Parathyroid adenoma (tissue), 2 donors: ENCODE results near the gene NANOS3.

Experiments
- H2AFZ ChIP-seq: fragments of 300-600 bp; sonication (generic); one replicate; pipeline ENCODE4 v1.7.0; 2017; ENCODE audit warnings: antibody characterized with exemption, mild to moderate bottlenecking
- H3K27ac ChIP-seq: fragments of 300-600 bp; sonication (generic); one replicate; pipeline ENCODE4 v1.7.0; 2017
- H3K27me3 ChIP-seq: fragments of 300-600 bp; sonication (generic); one replicate; pipeline ENCODE4 v1.7.0; 2017; ENCODE audit warnings: low read length; ENCODE audit not compliant: control insufficient read depth, insufficient read depth
- H3K36me3 ChIP-seq: fragments of 300-600 bp; sonication (generic); one replicate; pipeline ENCODE4 v1.7.0; 2017; ENCODE audit warnings: low read length; ENCODE audit not compliant: control insufficient read depth, insufficient read depth
- H3K4me1 ChIP-seq: fragments of 300-600 bp; sonication (generic); one replicate; pipeline ENCODE4 v1.7.0; 2017; ENCODE audit warnings: control low read depth
- H3K4me2 ChIP-seq: fragments of 300-600 bp; sonication (generic); one replicate; pipeline ENCODE4 v1.7.0; 2017; ENCODE audit warnings: low read length
- H3K4me3 ChIP-seq: fragments of 300-600 bp; sonication (generic); one replicate; pipeline ENCODE4 v1.7.0; 2017; ENCODE audit warnings: low read depth, low read length
- H3K79me2 ChIP-seq: fragments of 300-600 bp; sonication (generic); one replicate; pipeline ENCODE4 v1.7.0; 2017; ENCODE audit warnings: control low read depth
- H3K9ac ChIP-seq: fragments of 300-600 bp; sonication (generic); one replicate; pipeline ENCODE4 v1.7.0; 2017; ENCODE audit warnings: mild to moderate bottlenecking
- H3K9me3 ChIP-seq: fragments of 300-600 bp; sonication (generic); one replicate; pipeline ENCODE4 v1.7.0; 2017; ENCODE audit warnings: low read length; ENCODE audit not compliant: control insufficient read depth
- TF ChIP-seq, protein P1 (sequence below): fragments of 300-600 bp; sonication (generic); IDR thresholded peaks from one replicate; pipeline ENCODE4 v1.7.0; 2017; ENCODE audit warnings: antibody characterized with exemption, mild to moderate bottlenecking
- donor health status: primary hyperparathyroidism.

Gene NANOS3

DNA sequence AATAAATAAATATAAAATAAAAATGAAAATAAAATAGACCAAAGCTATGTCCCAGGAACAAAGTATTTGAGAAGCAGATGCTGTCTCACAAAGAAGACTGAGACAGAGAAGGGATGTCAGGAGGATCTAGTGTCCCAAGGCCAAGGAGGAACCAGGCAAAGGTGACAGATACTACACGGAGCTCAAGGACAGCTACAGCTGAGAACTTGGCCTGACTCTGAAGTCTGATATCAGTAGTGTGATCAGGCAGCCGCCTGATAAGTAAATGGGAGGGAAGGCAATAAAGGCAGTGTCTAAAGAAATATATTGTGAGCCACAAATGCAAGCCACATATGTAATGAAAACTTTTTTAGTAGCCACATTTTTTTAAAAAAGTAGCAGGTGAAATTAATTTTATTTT lies 20.4 kb upstream of the NANOS3 start:
- H3K4me2 ChIP-seq: no peak overlapping the region
- no peak overlapping the region for H3K27ac ChIP-seq
- no peaks in the 10 kb centered on the region for H3K36me3 ChIP-seq
- H3K4me3 ChIP-seq: no peak overlapping the region
- peaks cover under 1% of the 10 kb centered on the region for H3K4me1 ChIP-seq
- no peaks in the 10 kb centered on the region for H3K79me2 ChIP-seq
- TF ChIP-seq, protein P1, sequence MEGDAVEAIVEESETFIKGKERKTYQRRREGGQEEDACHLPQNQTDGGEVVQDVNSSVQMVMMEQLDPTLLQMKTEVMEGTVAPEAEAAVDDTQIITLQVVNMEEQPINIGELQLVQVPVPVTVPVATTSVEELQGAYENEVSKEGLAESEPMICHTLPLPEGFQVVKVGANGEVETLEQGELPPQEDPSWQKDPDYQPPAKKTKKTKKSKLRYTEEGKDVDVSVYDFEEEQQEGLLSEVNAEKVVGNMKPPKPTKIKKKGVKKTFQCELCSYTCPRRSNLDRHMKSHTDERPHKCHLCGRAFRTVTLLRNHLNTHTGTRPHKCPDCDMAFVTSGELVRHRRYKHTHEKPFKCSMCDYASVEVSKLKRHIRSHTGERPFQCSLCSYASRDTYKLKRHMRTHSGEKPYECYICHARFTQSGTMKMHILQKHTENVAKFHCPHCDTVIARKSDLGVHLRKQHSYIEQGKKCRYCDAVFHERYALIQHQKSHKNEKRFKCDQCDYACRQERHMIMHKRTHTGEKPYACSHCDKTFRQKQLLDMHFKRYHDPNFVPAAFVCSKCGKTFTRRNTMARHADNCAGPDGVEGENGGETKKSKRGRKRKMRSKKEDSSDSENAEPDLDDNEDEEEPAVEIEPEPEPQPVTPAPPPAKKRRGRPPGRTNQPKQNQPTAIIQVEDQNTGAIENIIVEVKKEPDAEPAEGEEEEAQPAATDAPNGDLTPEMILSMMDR: no peak
- H3K9ac ChIP-seq: no peak overlapping the region
- H2AFZ ChIP-seq: no peak overlapping the region
- H3K27me3 ChIP-seq: no peaks in the 10 kb centered on the region
- no peaks in the 10 kb centered on the region for H3K9me3 ChIP-seq

DNA sequence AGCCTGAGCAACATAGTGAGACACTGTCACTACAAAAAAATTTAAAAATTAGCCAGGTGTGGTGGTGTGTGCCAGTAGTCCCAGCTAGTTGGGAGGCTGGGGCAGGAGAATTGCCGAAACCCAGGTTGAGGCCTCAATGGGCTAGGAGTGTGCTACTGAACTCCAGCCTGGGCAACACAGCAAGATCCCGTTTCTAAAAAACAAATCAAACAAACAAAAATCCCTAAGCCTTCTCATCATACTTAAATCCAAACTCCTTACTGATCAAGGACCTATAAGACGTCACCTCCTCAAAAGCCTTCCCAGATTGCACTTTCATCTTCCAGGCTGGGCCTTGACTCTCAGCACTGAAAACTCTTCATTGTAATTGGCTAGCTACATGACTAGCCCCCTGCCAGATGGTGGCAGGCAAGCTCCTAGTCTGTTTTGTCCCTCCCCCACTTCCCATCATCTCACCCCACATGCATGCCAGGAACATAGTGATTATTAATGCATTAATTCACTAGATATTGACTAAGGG lies 17.5 kb upstream of the NANOS3 start:
- no peaks in the 10 kb centered on the region for H3K36me3 ChIP-seq
- no peak overlapping the region for H2AFZ ChIP-seq

DNA sequence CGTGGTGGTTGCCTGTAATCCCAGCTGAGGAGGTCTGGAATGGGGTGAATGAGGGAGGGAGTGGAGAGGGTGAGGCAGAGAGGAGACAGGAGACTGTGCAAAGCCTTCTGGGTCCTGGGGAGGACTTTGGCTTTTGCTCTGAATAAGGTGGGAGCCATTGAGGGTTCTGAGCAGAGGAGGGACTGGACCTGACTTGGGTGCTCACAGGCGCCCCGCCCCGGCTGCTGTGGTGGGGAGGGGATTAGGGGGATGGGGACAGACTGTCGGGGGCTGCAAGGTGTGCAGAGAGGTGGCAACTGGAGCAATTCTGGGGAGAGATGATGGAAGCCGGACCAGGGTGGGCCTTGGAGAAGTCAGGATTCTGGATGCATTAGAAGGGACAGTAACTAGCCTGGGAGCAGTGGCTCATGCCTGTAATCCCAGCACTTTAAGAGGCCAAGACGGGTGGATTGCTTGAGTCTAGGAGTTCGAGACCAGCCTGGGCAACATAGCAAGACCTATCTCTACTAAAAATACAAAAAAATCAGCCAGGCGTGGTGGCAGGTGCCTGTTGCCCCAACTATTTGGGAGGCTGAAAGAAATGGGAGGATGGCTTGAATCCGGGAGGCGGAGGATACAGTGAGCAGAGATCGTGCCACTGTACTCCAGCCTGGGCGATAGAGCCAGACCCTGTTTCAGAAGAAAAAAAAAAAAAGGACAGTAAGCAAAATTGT lies 16.1 kb upstream of the NANOS3 start:
- no peaks in the 10 kb centered on the region for H3K27me3 ChIP-seq
- H3K4me1 ChIP-seq: peaks cover 6% of the 10 kb centered on the region
- H3K36me3 ChIP-seq: no peaks in the 10 kb centered on the region
- peak overlapping the region; percentile 78 for H3K27ac ChIP-seq
- H3K79me2 ChIP-seq: no peaks in the 10 kb centered on the region
- H3K4me2 ChIP-seq: no peak overlapping the region
- H2AFZ ChIP-seq: peak overlapping the region; percentile 100
- H3K9ac ChIP-seq: no peak overlapping the region
- H3K9me3 ChIP-seq: no peaks in the 10 kb centered on the region
- TF ChIP-seq, protein P1: no peak
- H3K4me3 ChIP-seq: no peak overlapping the region

More for the DNA sequence above, 17.5 kb upstream of the NANOS3 start:
- H3K9ac ChIP-seq: no peak overlapping the region
- H3K4me1 ChIP-seq: peaks cover 6% of the 10 kb centered on the region
- no peaks in the 10 kb centered on the region for H3K9me3 ChIP-seq
- H3K27me3 ChIP-seq: no peaks in the 10 kb centered on the region
- H3K27ac ChIP-seq: no peak overlapping the region
- TF ChIP-seq, protein P1: no peak
- no peak overlapping the region for H3K4me3 ChIP-seq
- H3K4me2 ChIP-seq: no peak overlapping the region
- H3K79me2 ChIP-seq: no peaks in the 10 kb centered on the region

DNA sequence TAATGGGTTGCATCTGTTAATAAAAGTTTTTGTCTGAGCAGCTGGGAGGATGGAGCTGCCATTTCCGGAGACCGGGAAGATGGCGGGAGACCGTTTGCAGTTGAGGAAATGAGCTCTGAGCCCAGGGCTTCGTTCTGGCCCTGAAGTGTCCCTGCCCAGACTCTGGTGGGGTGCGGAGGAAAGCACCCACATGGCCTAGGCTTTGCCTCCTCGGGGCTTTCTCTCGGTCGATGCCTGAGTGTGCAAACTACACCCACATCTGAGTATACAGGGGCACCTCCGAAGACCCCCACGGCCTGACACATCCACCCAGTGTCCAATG lies 15.6 kb upstream of the NANOS3 start:
- H3K36me3 ChIP-seq: no peaks in the 10 kb centered on the region
- no peaks in the 10 kb centered on the region for H3K79me2 ChIP-seq
- peak overlapping the region; percentile 100 for H2AFZ ChIP-seq
- peak overlapping the region; percentile 38 for H3K4me3 ChIP-seq
- no peaks in the 10 kb centered on the region for H3K27me3 ChIP-seq
- H3K4me2 ChIP-seq: peak overlapping the region; percentile 84
- no peaks in the 10 kb centered on the region for H3K9me3 ChIP-seq
- TF ChIP-seq, protein P1: no peak
- peak overlapping the region; percentile 78 for H3K27ac ChIP-seq
- no peak overlapping the region for H3K9ac ChIP-seq
- peaks cover 9% of the 10 kb centered on the region for H3K4me1 ChIP-seq
